Vagina (tissue), 2 donors: ENCODE measurements around the gene MTERF4.

Experiments
- CTCF ChIP-seq, 3 experiments: fragments of 450-650 bp in 2 of 3; fragments of 200-600 bp in 1 of 3; sonication (generic) in 1 of 3; IDR thresholded peaks; one replicate each; pipeline ENCODE4 v1.5.1; 2017 to 2019; ENCODE audit warnings: antibody characterized with exemption in 3 of 3, mild to moderate bottlenecking in 2 of 3, moderate library complexity in 2 of 3
- POLR2A ChIP-seq, 2 donors: fragments of 450-650 bp; IDR thresholded peaks; one replicate each; pipeline ENCODE4 v1.6.1; 2017; ENCODE audit warnings: antibody characterized with exemption in 2 of 2, mild to moderate bottlenecking in 2 of 2, moderate library complexity in 2 of 2

GRCh38 chr2:241142063-241142462, 40.0 kb upstream of the MTERF4 start:
- no peak for TF ChIP-seq POLR2A (IDR thresholded peaks at IDR 0.05)
- TF ChIP-seq CTCF (IDR thresholded peaks at IDR 0.05), result no peak
